A549 (cell line): ENCODE measurements around the gene CD81. TPM values are rescaled to one million over a fixed set of nuclear protein-coding genes. Genes with fewer than 3 reads are reported as not detected.

Source experiments
- ATAC-seq, 2 experiments: fragments of 200-7000 bp in 1 of 2; fragments of >200 bp in 1 of 2; cut with Nextera tagmentation in 1 of 2; cut with Tn5 transposase in 1 of 2; 3 replicates each; pipeline versions ENCODE4 v1.8.0 to v1.9.1; 2018 to 2020; ENCODE audit warnings: mild to moderate bottlenecking in 1 of 2, moderate library complexity in 1 of 2
- CTCF ChIA-PET: fragments of 300-600 bp; sonication (Branson Sonifier 250); formaldehyde crosslinking; extraction: SDS; loops from one replicate; lab custom pipeline; 2021; ENCODE audit warnings: antibody characterized with exemption, inconsistent platforms; lab: Yijun Ruan, JAX
- POLR2A ChIA-PET: fragments of 350-600 bp; formaldehyde crosslinking; extraction: SDS; loops from one replicate; lab custom pipeline; 2021; ENCODE audit warnings: antibody characterized with exemption, inconsistent platforms; lab: Yijun Ruan, JAX
- DNase-seq, 2 experiments: peaks; one replicate each; pipeline versions ENCODE4 v3.0.0 to v3.0.0-alpha.2; 2011 to 2016; ENCODE audit warnings: low read depth in 1 of 2, low spot score in 1 of 2
- FAIRE-seq: peaks from 2 replicates; lab custom pipeline; 2011; peaks lifted over from hg19 to GRCh38; lab: Jason Lieb, UNC
- H3K27ac ChIP-seq, 2 experiments: fragments of >200 bp; sonication (Bioruptor Twin); formaldehyde crosslinking; 3 replicates each; pipeline ENCODE4 v1.5.1; 2016 to 2017
- H3K4me1 ChIP-seq: fragments of >200 bp; sonication (Bioruptor Twin); formaldehyde crosslinking; 3 replicates; pipeline ENCODE4 v1.6.1; 2016
- H3K4me2 ChIP-seq: fragments of >200 bp; sonication (Bioruptor Twin); formaldehyde crosslinking; 3 replicates; pipeline ENCODE4 v1.6.1; 2016
- H3K4me3 ChIP-seq: fragments of >200 bp; sonication (Bioruptor Twin); formaldehyde crosslinking; 3 replicates; pipeline ENCODE4 v1.5.1; 2016
- H3K9me3 ChIP-seq: fragments of >200 bp; sonication (Bioruptor Twin); formaldehyde crosslinking; 3 replicates; pipeline ENCODE4 v1.6.1; 2016
- ATOH8 ChIP-seq: fragments of 250-450 bp; sonication (Bioruptor Pico); IDR thresholded peaks from 2 replicates; pipeline ENCODE4 v1.5.0; 2020; ENCODE audit warnings: low read depth, mild to moderate bottlenecking, moderate library complexity
- CEBPB ChIP-seq, 2 experiments: fragments of >200 bp in 1 of 2; sonication (Bioruptor Twin) in 1 of 2; formaldehyde crosslinking in 1 of 2; IDR thresholded peaks; 2 replicates each; pipeline ENCODE4 v1.6.1; 2012 to 2016
- EHF ChIP-seq: fragments of 250-450 bp; sonication (Bioruptor Pico); IDR thresholded peaks from 2 replicates; pipeline ENCODE4 v1.5.0; 2020; ENCODE audit warnings: mild to moderate bottlenecking
- GATA3 ChIP-seq: IDR thresholded peaks from 2 replicates; pipeline ENCODE4 v1.6.1; 2012; ENCODE audit warnings: borderline replicate concordance
- HEYL ChIP-seq: fragments of 250-450 bp; sonication (Bioruptor Pico); IDR thresholded peaks from 2 replicates; pipeline ENCODE4 v1.8.0; 2021; ENCODE audit warnings: mild to moderate bottlenecking, moderate library complexity
- HOXB5 ChIP-seq: fragments of 250-450 bp; sonication (Bioruptor Pico); IDR thresholded peaks from 2 replicates; pipeline ENCODE4 v1.5.0; 2020; ENCODE audit warnings: mild to moderate bottlenecking, moderate library complexity
- PBX3 ChIP-seq: IDR thresholded peaks from 2 replicates; pipeline ENCODE4 v1.6.1; 2012
- RNF2 ChIP-seq: fragments of 200-600 bp; sonication (generic); IDR thresholded peaks from 2 replicates; pipeline ENCODE4 v1.6.1; 2016; ENCODE audit warnings: low read depth, mild to moderate bottlenecking, antibody characterized with exemption, moderate library complexity, borderline replicate concordance
- SREBF2 ChIP-seq: fragments of 450-650 bp; IDR thresholded peaks from 2 replicates; pipeline ENCODE4 v1.6.1; 2014; ENCODE audit warnings: mild to moderate bottlenecking, moderate library complexity
- ZFP36 ChIP-seq: fragments of 450-650 bp; IDR thresholded peaks from 2 replicates; pipeline ENCODE4 v1.6.1; 2014; ENCODE audit warnings: borderline replicate concordance; ENCODE audit not compliant: partially characterized antibody
- ZSCAN20 ChIP-seq: fragments of 250-450 bp; sonication (Bioruptor Pico); IDR thresholded peaks from 2 replicates; pipeline ENCODE4 v1.8.0; 2022; ENCODE audit warnings: mild to moderate bottlenecking, moderate library complexity
- WGBS: methylation state at CpG from one replicate; pipeline ENCODE4 v1.1.6; 2017; ENCODE audit errors: missing lambda C conversion rate; 5-methylcytosine and 5-hydroxymethylcytosine counted together
- polyA plus RNA-seq, 4 experiments: library from polyadenylated mRNA; depleted of rRNA in 3 of 4; stranded (reverse); fragments of >200 nt; fragmentation: RNase III in 1 of 4; extraction: RNeasy Plus Mini Kit Qiagen cat#74134 plus additional on column Dnase treatment in 1 of 4; gene quantifications; 2 replicates in 3 of 4; 3 replicates in 1 of 4; pipeline ENCODE4 v1.2.3, GENCODE V29; 2011 to 2017
- TF ChIP-seq, protein P1 (sequence below): fragments of 250-450 bp; sonication (Bioruptor Pico); IDR thresholded peaks from 2 replicates; pipeline ENCODE4 v1.5.0; 2021; ENCODE audit warnings: mild to moderate bottlenecking, moderate library complexity, borderline replicate concordance
- TF ChIP-seq, protein P2 (sequence below): fragments of 450-650 bp; IDR thresholded peaks from 2 replicates; pipeline ENCODE4 v1.6.1; 2014; ENCODE audit warnings: antibody characterized with exemption

The CD81 gene
- polyA plus RNA-seq, 2 of the 4 experiments (the other 2 are of a cell fraction) = 125 to 247 TPM

GRCh38 chr11:2406451-2406850 is 29.3 kb downstream of the CD81 start:
- no peak overlapping the region for H3K4me3 ChIP-seq
- no peak overlapping the region for H3K4me2 ChIP-seq
- POLR2A ChIA-PET = no interaction called here
- no peak for DNase-seq
- H3K27ac ChIP-seq = no peak overlapping the region
- peaks cover 8% of the 10 kb centered on the region; the same call in 2 of the 3 replicates for H3K4me1 ChIP-seq
- FAIRE-seq = no peak
- H3K9me3 ChIP-seq = no peaks in the 10 kb centered on the region
- WGBS = 75% methylated on average over 14 of the region's 14 CpGs
- CTCF ChIA-PET = interaction anchor here (0.6 to 31.0 kb wide), 4 partner anchors 14 to 220 kb away, joined by 3 to 903 read pairs (median 115); partner anchors contain the start of genes C11orf21 and TSPAN32
- ATAC-seq = no peak
- TF ChIP-seq HEYL (CRISPR knock-in tag) (no peak), SREBF2 (no peak), CEBPB (IDR thresholded peaks at IDR 0.05) (no peak), GATA3 (no peak)
- TF ChIP-seq, protein P1, sequence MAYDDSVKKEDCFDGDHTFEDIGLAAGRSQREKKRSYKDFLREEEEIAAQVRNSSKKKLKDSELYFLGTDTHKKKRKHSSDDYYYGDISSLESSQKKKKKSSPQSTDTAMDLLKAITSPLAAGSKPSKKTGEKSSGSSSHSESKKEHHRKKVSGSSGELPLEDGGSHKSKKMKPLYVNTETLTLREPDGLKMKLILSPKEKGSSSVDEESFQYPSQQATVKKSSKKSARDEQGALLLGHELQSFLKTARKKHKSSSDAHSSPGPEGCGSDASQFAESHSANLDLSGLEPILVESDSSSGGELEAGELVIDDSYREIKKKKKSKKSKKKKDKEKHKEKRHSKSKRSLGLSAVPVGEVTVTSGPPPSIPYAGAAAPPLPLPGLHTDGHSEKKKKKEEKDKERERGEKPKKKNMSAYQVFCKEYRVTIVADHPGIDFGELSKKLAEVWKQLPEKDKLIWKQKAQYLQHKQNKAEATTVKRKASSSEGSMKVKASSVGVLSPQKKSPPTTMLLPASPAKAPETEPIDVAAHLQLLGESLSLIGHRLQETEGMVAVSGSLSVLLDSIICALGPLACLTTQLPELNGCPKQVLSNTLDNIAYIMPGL (CRISPR knock-in tag) = no peak
- TF ChIP-seq, protein P2, sequence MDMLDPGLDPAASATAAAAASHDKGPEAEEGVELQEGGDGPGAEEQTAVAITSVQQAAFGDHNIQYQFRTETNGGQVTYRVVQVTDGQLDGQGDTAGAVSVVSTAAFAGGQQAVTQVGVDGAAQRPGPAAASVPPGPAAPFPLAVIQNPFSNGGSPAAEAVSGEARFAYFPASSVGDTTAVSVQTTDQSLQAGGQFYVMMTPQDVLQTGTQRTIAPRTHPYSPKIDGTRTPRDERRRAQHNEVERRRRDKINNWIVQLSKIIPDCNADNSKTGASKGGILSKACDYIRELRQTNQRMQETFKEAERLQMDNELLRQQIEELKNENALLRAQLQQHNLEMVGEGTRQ = no peak

- ATAC-seq = no peak
- ChIA-PET CTCF (interaction anchor here (0.8 to 31.0 kb wide), 3 partner anchors 14 to 98 kb away, joined by 3 to 903 read pairs (median 227); partner anchors contain the start of genes C11orf21 and TSPAN32), POLR2A (no interaction called here)
- TF ChIP-seq EHF (CRISPR knock-in tag) (no peak), HOXB5 (CRISPR knock-in tag) (no peak)
- DNase-seq = no peak
- Histone ChIP-seq H3K4me2 (no peak overlapping the region), H3K9me3 (no peaks in the 10 kb centered on the region), H3K4me1 (peaks cover 4% of the 10 kb centered on the region; the same call in 2 of the 3 replicates), H3K27ac (no peak overlapping the region), H3K4me3 (no peak overlapping the region)
- WGBS = 70% methylated on average over 4 of the region's 24 CpGs
- FAIRE-seq = no peak
Measured at GRCh38 chr11:2406878-2407410, 29.8 kb downstream of the CD81 start.

DNA sequence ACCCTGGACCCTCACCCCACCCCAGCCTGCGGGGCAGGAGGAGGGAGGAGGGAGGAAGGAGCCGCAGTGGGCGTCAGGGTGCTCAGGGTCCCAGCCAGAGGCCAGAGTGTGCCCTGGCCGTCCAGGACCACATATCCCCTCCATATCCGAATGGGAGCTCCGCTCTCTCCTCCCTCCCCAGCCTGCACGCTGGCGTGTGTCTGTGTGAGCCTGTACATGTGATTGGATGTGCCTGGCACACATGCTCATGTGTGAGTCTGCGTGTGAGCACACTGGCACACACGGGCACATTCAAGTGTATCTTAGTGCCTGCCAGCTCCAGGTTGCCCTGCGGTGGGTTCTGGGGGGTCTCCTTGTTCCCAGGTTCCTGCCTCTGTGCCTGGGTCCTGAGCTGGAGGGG is 31.6 kb downstream of the CD81 start:
- no peaks in the 10 kb centered on the region for H3K9me3 ChIP-seq
- FAIRE-seq (no peak), ATAC-seq (no peak), DNase-seq (no peak)
- no peak overlapping the region for H3K4me2 ChIP-seq
- CTCF ChIA-PET = interaction anchor here (0.6 to 31.0 kb wide), 11 partner anchors 8 to 479 kb away, joined by 3 to 903 read pairs (median 4); partner anchors contain the start of genes C11orf21, TSPAN32 and TSSC4
- POLR2A ChIA-PET = no interaction called here
- WGBS = 75% methylated on average over 7 of the region's 11 CpGs
- TF ChIP-seq, protein P1 (CRISPR knock-in tag) = no peak
- TF ChIP-seq ZFP36 (no peak), ZSCAN20 (CRISPR knock-in tag) (no peak), RNF2 (no peak), PBX3 (no peak), ATOH8 (CRISPR knock-in tag) (no peak)
- no peak overlapping the region for H3K4me3 ChIP-seq
- H3K4me1 ChIP-seq = no peaks in the 10 kb centered on the region
- H3K27ac ChIP-seq = no peak overlapping the region
